Measurements from ENCODE around the gene MACROD2.

GRCh38 chr20:16036331-16036730, 2041.0 kb downstream of the MACROD2 start:
- TF ChIP-seq REST (IDR thresholded peaks at IDR 0.05; ENCODE audit: unreplicated experiment) (no peak), CTCF (conservative IDR thresholded peaks at IDR 0.05; ENCODE audit: low read depth in 2 of 2) (no peak)

Measured in GM23338 (cell line).